HUDEP-2 (cell line): ENCODE results near the gene PRCD.
"Not testable (repeated sequence)": the region's sequence is repeated elsewhere in the genome, so short reads cannot be mapped to it uniquely, and the experiment has no call there.

Source experiments
- DNase-seq, 76 experiments: peaks; one replicate each; lab custom pipeline; 2025; ENCODE audit not compliant: unreplicated experiment in 76 of 76; lab: John Stamatoyannopoulos, UW

The PRCD gene

DNA sequence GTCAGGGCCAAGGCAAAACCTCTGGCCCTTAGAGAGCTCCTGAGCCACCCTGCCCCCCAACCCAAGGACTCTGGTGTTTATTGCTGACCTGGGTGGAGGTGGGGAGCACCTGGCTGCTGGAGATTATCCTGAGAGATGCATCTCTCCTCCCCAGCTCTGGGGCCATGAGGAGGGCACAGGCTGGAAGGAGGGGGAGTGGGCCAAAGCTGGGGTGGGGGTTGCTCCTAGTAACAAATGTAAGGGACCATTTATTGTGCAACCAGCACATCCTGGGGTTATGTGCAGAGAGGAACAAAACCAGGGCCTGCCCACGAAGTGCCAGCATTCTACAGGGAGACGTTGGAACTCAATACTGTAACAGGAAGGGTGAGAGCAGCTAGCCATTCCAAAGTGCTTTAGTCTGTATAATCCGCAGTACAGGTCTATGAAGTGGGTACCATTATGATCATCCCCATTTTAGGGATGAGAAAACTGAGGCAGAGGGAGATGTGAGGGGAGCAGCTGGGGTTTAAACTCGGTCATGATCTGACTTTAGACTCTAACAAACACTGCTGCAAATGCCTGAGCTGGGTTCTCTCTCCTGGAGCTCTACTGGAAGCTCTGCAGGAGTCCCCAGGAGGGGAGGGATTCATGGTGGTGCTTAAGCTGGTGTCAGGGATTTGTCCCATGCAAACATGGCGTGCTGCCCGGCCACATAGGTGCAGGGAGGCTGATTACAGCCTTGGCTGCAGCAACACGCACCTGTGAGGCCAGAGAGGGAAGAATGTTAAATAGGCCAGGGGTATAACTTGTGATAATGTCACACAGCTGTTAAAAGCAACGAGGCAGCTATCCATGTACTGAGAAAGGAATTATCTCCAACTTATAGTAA lies 37.3 kb upstream of the PRCD start:
- DNase-seq: no peak

DNA sequence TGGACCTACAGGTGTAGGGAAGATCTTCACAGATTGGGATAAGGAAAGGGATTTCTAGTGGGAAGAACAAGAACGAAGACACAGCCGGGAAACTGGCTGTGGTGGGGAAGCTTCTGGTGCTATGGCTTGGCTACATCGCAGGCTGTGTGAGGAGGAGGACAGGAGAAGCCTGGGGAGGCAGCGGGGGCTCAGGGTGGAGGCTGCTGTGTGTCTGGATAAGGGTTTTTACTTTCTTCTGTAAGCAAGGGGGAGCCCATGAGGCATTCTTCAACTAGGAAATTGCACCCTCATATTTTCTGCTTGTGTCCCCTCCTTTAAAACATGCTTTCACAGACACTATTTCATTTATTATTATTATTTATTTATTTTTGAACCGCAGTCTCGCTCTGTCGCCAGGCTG lies 35.7 kb upstream of the PRCD start:
- peak in 14 of 76 experiments; percentile 5 to 24 (median 15) for DNase-seq

DNA sequence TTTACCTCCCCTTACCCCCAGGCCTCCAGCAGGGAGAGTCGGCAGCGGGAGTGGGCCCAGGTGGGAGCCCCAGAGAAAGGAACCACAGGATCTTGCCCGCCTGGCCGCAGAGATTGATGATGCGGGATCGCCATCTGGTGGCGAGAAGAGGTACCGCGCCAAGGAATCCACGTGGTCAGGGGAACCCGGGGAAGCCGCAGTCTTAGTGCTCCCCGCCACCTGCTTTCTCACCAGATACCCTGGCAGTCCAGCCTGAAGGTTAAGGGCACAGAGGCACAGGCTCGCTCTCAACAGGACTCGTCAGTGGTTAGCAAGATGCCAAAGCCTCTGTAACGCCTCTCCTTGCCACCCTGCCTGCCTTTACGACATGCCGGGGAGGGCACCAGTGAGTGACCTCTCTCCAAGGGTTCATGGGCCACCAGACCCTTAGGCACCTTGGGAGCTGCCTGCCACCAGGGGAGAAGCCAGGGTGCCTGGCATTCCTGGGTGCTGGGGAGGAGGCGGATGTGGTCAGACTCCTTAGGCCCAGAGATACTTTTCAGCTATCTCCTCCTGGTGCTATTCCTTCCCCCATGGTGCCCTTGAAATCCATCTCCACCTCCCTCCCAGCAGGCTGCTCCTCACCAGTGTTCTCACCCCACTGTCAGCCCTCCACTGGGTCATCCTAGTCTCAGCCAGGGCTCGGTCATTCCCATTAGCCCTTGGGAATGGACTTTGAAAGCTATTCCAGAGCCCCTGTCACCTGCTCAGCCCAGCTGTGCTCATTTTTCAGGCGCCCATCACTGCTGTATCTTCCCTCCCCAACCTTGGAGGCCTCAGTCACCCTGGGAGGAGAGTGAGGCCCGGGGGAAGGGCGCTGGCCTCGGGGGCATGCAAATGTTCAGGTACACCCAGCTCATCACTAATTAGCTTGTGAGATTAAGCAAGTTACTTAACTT lies 33.2 kb upstream of the PRCD start:
- DNase-seq: peak in 63 of 76 experiments; percentile 16 to 85 (median 59)

DNA sequence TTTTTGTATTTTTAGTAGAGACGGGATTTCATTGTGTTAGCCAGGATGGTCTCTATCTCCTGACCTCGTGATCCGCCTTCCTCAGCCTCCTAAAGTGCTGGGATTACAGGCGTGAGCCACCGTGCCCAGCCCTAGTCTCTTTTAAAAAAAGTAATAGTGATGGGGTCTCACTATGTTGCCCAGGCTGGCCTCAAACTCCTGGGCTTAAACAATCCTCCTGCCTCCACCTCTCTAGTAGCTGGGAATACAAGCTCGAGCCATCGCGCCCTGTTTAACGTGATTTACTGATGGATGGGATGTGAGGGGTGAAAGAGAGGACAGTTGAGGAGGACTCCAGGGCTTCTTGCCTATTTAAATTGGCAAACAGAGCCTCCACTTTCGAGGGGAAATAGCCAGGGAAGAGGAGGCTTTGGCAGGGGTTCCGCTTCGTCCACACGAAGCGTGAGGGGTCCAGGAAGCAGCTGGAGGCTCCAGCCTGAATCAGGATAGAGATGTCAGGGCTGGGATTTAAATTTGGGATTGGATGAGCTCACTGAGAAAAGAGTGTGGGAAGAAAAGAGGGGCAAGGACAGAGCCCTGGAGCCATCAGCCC lies 31.3 kb upstream of the PRCD start:
- DNase-seq: not testable (repeated sequence)

DNA sequence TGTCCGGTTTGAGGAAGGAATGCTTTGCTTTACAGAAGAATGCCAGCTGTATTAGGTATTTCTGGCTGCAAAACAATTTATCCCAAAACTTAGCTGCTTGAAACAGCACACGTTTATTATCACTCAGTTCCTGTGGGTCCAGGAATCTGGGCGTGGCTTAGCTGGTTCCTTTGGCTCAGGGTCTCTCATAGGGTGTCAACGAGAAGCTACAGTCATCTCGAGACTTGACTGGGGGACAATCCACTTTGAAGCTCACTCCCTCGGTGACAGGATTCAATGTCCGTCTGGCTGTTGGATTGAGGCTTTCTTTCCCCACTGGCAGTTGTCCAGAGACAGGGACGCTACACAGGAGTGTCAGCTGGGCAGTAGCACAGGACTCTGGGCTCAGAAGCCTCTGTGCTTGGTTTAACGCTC lies 29.0 kb upstream of the PRCD start:
- DNase-seq: no peak

DNA sequence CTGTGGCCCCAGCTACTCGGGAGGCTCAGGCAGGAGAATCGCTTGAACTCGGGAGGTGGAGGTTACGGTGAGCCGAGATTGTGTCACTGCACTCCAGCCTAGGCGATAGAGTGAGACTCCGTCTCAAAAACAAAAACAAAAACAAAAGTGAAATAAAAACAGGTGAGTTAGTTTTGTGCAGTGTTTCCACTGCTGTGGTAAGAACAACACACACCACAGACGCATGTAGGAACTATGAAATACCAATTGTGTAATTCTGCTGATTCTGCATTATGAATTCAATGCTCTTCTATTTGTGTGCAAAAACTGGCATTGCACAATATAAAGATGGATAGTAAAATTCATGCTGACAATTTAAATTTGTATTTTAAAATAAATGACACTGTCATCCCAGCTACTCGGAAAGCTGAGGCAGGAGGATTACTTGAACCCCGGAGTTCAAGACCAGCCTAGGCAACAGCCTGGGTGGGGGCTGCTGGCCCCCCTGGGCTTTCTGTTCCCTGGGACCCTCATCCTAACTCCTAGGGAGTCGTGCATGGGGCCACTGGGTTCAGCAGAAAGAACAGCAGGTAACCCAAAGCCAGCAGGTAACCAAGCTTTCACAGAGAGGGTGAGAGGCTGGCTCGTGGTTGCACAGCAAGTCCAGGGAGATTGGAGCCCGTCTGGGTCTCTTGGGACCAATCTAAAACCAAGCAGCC lies 28.0 kb upstream of the PRCD start:
- no peak for DNase-seq

DNA sequence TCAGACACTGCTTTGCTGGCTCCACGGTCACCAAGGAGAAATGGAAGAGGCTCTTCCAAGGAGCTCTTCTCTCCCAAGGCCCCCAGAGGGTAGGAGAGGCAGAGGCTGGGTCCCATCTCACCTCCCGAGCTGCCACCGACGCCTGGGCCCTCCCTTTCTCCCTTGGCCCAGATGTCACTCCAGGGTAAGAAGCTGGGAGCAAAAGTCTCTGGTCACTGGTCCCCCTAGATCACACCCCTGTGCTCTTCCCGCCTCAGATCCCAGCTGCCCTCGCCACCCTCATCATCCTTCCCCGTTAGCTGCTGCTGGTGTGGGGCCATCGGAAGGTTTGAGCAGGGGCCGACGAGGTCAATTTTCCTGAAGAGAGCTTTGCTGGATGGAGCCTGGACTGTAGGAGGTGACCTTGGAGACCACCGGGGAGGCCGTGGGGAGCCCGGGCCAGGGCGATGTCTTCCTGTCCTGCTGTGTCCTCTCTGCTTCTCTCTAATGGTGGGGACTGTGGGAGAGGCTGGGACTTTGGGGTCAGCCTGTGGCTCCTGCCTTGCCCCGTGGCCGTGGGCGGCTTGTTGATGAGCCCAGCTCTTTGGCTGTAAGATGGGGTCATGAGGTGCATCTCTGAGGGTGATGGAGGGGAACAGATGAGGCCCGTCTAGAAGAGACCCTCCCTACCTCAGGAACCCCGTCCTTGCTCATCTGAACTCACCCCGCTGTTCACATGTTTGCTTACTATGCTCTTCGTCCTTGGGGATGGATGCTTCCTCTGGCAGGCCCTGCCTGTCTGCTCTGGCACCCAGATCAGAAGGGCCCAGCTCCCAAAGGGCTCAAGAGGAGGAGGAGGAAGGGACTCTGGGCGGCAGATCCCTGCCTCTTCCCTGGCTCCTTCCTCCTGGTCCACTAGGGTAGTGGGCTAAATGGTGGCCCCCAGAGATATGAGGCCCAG lies 27.2 kb upstream of the PRCD start:
- DNase-seq: no peak

DNA sequence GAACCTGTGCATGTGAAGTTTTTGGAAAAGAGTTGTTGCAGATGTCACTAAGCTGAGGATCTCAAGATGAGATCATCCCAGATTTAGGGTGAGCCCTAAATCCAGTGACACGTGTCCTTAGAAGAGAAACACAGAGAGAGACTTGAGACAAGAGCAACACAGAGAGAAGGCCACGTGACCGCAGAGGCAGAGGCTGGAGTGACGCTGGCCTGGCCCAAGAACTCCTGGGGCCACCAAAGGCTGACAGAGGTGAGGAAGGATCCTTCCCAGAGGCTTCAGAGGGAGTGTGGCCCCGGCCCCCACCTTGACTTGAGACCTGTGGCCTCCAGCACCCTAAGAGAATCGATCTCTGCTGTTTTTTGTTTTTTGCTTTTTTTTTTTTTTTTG lies 26.5 kb upstream of the PRCD start:
- no peak for DNase-seq

DNA sequence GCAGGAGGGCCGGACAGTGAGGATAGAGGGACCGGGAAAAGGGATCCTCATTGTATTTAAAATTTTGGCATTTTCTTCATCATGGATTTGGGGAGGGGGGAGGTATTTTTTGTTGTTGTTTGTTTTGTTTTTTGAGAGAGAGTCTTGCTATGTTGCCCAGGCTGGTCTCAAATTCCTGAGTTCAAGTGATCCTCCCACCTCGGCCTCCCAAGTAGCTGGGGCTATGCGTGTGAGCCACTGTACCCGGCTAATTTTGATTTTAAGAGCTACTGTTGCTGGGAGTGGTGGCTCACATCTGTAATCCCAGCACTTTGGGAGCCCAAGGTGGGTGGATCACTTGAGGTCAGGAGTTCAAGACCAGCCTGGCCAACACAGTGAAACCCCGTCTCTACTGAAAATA lies 25.5 kb upstream of the PRCD start:
- not testable (repeated sequence) for DNase-seq

DNA sequence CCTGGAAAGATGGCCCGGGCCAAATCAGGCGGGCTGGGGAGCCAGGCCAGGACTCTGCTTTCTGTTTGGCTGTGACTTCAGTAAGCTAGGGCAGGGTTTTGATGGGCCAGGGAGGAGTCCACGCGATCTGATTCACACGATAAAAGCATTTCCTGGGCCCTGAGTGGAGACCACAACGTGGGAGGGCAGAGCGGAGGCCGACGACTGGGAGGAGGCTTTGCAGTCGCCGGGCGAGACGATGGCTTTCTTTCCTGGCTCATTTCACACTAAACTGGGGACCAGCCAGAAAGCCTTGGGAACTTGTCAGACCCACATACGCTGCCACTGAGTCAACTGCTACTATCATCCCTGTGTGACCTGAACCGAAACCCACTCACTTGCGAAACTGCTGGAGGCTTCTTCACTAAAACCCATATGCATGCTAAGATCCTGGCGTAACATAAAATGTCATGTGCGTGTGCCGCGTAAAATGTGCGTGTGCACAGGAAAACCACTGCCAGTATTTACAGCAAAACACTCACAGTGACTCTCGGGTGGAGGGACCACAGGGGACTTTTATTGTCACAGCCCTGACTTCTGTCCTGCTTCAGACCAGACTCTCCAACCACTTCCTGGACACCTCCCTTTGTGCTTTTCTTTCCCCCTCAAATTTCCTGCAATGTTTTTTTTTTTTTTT lies 24.4 kb upstream of the PRCD start:
- peak in 18 of 76 experiments; percentile 4 to 68 (median 28) for DNase-seq

DNA sequence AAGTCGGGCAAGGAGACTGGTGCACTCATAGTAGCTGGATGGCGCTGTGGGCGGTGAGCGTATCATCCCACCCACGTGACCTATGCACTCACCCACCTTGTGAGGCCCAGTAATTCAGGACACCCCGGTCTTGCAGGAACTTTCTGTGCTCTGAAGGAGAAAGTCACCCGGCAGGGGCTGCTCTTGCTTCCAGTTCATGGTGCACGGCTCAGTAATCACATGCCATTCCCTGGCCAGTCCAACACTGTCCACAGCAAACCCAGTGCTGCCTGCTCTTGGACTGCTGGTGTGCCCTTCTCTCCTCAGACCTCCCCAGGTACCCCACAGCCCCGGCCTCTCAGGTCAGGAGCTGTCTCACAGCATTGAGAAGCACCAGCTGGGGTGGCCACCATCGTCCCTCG lies 22.2 kb upstream of the PRCD start:
- no peak for DNase-seq

DNA sequence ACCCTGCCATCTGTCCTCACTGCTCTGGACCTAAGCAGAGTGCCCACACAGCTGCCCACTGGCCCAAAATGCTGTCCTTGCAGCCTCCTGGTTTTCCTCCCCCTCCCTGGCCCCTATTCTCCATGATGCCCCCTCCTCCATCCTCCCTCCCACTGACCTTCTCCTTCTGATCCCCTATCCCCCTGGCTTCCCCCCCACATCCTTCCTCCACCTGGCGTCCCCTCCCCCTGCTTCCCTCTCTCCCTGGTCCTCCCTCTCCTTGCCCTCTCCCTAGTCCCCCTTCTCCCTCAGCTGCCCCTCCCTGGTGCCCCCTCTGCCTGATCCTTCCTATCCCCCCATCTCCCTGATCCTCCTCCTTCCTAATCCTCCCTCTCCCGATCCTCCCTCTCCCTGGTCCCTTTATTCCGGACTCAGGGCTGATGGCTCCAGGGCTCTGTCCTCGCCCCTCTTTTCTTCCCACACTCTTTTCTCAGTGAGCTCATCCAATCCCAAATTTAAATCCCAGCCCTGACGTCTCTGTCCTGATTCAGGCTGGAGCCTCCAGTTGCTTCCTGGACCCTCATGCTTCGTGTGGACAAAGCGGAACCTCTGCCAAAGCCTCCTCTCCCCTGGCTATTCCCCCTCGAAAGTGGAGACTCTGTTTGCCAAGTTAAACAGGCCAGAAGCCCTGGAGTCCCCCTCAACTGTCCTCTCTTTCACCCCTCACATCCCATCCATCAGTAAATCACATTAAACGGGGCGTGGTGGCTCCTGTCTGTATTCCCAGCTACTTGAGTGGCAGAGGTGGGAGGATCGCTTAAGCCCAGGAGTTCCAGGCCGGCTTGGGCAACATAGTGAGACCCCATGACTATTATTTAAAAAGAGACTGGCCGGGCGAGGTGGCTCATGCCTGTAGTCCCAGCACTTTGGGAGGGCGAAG lies 20.5 kb upstream of the PRCD start:
- DNase-seq: no peak

DNA sequence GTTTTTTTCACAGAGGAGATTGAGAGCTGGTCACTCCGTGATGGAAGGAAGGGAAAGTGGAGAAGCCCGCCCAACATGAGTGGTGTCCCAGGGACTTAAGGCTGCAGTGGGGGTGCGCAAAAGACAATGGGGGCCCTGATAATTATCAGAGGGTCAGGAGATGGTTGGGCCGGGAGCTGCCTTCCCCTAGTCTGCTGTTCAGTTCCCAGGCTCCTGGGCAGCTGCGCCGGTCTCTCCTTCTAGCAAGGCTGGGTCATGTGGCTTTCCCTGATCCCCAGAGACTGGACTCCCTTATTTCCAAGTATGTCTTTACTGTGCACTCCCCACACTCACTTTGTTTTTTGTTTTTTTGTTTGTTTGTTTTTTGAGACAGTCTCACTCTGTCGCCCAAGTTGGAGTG lies 18.6 kb upstream of the PRCD start:
- DNase-seq: no peak

DNA sequence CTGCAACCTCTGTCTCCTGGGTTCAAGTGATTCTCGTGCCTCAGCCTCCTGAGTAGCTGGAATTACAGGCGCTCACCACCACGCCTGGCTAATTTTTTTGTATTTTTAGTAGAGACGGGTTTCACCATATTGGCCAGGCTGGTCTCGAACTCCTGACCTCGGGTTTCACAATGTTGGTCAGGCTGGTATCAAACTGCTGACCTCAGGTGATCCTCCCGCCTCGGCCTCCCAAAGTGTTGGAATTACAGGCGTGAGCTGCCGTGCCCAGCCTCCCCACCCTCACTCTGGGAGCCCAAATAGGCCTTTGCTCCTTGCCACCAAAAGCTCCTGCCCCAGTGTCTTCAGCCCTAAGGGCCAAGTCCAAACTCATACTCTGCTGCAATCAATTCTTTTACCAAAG lies 18.2 kb upstream of the PRCD start:
- not testable (repeated sequence) for DNase-seq

DNA sequence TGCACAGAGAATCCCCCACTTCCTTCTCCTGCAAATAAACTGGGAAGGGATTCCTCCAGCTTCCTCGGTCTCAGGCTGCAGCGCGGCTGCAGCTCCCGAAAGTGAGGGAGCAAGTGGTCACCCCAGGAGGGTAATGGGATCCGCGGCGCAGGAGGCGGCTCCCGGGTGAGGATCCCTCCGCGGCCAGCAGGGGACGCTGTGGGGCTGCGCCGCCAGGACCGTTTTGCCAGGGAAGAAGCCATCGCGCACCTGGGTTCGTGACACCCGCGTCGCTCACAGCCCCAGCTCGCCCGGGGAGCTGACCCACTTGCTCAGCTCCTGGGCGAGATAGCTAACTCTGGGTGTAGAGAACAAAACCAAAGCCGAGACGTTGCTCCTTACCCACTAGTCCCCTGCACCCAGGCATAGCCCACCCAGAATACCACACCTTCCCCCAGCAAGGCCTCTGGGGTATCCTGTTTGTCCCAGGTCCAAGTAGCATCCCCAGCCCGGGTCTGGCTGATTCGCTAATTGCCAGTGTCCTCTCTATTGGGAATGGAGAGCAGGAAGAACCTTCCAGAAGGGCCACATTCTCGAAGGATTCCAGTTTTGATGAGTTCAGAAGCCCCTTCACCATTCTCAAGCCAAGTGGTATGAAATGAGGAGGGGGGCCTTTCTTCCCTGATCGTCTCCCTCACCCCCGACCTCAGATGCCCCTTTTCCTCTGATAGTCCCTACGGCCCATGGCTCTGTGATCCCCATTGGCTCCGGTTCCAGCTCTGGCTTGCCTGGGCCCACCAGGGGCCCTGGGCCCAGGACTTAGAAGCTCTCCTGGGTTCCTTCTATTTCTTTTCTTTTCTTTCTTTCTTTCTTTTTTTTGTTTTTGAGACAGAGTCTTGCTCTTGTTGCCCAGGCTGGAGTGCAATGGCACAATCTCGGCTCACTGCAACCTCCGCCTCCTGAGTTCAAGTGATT lies 16.5 kb upstream of the PRCD start:
- peak in 57 of 76 experiments; percentile 13 to 75 (median 43) for DNase-seq

DNA sequence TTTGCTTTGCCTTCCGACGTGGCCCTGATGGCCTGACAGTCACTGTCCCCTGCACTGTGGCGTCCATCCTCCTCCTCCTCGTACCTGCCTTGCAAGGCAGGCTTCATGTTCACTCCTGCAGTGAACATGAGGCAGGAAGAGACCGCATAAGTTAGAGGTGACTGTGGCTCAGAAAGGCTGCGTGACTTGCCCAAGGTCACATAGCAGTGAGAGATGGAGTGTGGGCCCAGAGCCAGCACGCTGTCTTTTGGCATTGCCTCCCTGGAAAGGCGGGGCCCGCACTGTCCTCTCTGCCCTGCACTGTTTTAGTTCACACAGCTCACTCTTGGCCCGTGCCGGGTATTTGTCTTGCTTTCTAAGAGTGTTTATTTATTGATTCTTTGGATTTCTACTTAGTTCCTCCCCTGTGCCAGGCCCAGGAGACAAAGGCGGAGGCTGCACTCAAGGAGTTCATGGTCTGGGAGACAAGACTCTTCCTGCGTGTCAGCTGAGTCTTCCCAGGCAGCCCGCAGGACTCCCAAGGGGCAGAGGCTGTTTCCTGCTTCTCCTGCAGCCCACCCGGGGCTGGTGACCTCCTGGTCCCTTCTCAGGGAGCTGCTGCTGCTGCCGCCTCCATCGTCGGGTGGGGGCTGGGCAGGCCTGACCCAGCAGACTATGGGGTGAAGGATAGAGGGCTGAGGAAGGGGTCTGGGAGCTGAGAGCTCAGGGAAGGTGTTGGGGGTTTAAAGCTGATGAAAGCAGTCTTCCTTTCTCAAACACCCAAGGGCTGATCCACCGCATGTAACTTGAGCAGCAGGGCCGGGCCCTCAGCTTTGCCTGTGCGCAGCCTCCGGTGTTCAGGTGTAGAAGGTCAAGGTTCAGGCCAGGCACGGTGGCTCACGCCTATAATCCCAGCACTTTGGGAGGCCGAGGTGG lies 15.0 kb upstream of the PRCD start:
- DNase-seq: peak in 70 of 76 experiments; percentile 17 to 85 (median 58)
